ENCODE results near the gene TPH2.

DNA sequence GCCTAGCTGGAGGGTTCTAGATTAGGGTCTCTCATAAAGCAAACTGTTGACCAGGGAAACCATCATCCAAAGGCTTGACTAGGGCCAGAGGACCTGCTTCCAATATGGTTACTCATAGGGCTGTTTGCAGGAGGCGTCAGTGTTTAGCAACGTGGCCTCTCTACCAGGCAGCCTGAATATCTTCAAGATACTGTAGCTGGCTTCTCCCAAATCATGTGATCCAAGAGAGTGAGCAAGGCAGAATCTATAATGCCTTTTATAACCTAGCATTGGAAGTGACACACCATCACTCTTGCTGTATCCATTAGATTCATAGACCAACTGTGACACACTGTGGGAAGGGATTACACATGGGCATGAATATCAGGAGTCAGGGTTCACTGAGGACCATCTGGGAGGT, 17.3 kb downstream of the TPH2 start:
- TF ChIP-seq, protein P1, sequence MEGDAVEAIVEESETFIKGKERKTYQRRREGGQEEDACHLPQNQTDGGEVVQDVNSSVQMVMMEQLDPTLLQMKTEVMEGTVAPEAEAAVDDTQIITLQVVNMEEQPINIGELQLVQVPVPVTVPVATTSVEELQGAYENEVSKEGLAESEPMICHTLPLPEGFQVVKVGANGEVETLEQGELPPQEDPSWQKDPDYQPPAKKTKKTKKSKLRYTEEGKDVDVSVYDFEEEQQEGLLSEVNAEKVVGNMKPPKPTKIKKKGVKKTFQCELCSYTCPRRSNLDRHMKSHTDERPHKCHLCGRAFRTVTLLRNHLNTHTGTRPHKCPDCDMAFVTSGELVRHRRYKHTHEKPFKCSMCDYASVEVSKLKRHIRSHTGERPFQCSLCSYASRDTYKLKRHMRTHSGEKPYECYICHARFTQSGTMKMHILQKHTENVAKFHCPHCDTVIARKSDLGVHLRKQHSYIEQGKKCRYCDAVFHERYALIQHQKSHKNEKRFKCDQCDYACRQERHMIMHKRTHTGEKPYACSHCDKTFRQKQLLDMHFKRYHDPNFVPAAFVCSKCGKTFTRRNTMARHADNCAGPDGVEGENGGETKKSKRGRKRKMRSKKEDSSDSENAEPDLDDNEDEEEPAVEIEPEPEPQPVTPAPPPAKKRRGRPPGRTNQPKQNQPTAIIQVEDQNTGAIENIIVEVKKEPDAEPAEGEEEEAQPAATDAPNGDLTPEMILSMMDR (IDR thresholded peaks at IDR 0.05), result no peak
- TF ChIP-seq POLR2A (IDR thresholded peaks at IDR 0.05), result no peak
